NCI-H226 (cell line): ENCODE data around the gene ACTA1.
"Not testable (repeated sequence)": the region's sequence is repeated elsewhere in the genome, so short reads cannot be mapped to it uniquely, and the experiment has no call there.

Experiments used
- DNase-seq: peaks from one replicate; pipeline ENCODE4 v3.0.0-alpha.2; 2015

Gene ACTA1

DNA sequence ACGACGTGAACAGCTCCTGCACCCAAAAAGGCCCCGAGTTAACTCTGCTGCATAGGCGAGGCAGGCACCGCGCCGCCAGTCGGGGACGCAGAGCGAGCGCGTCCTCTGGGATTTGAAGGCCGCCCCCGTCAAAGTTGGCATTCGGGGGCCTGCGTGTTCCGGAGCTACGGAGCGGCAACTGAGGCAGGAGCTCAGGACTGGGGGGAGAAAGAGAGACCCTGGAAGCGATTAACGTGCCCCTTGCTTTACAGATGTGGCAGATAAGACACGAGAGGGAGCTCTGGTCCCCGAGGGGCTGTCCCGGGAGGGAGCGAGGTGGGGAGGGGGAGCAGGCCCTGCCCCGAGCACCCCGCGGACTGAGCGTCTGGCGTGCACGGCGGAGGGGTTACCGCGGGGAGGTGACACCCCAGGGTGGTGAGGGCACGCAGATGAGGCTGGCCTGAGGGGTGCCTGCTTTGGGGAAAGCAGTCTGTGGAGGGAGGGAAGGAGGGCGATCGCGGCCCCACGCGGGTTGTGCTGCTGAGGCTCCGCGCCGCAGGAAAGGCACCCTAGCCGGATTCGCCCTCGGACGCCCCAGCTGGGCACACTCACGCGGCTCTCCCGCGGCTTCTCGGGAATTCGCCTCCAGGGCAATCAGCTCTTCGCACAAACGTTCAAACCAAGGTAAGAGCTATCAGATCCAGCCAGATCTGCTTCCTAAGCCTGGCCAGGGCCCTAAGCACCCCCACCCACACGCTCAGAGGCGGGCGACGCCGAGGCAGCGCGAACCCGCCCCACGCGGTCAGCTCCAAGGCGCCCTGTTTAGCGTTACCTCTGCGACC, 26.5 kb downstream of the ACTA1 start:
- no peak for DNase-seq

DNA sequence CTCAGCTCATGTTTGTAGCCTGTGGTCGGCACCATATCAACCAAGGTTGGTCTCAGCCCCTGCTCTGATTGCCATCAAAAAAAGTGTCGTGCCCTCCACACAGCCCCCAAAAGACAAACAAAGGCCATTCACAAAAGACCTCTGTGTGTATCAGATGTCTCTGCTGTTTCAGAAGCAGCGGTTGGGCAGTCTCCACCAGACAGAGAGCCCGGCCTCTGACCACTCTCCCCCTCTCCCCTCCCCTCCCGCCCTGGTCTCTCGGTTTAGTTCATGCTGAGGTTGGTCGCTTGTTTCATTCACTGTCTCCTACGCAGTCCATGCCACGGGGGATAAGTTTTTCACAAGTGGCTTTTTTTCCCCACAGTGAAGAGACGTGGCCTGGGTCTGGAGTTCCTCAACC, 27.1 kb downstream of the ACTA1 start:
- no peak for DNase-seq

DNA sequence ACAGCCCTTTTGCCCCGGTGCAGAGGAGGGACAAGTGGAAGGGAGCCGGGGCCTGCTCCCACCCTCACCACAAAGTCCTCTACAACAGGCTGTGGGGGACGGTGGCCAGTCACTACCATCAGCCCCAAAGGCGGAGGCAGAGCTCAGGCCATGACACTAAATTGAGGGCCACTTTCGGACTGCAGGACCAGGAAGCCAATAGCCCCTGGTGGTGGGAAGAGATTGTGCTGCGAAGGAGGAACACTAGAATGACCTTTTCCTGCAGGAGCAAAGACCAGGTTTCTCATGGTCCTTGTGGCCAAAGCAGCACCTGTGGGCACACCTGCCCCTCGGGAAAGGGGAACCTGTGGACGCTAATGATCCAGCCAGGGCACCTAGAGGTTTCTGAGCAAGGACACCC, 30.3 kb downstream of the ACTA1 start:
- DNase-seq, result no peak

DNA sequence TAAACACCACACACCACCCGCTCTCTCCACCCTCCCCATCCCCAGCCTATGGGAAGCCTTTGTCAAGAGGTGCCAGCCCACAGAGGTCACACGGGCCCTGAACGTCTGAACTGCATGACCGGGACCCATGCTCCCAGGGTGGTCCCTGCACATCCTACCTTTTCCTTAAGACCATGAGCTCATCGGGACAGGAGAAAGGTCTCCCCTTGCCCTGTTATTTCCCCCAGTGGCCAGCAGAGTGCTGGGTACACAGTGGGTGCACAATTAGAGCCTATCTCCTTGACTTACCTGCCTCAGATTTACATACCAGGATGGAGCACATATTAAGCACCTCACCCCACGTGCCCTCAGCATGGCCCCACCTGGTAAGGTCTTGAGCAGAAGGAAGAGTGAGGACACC, 30.9 kb downstream of the ACTA1 start:
- no peak for DNase-seq

DNA sequence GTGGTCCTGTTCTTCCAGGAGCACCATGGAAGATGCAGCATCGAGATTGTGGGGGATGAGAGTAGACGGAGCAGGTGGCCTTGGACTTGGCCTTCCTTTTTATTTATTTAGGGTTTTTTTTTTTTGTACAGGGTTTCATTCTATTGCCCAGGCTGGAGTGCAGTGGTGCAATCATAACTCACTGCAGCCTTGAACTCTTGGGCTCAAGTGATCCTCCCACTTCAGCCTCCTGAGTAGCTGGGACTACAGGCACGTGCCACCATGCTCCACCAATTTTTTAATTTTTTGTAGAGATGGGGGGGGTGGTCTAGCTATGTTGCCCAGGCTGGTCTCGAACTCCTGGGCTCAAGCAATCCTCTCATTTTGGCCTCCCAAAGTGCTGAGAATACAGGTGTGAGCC, 31.6 kb downstream of the ACTA1 start:
- not testable (repeated sequence) for DNase-seq

DNA sequence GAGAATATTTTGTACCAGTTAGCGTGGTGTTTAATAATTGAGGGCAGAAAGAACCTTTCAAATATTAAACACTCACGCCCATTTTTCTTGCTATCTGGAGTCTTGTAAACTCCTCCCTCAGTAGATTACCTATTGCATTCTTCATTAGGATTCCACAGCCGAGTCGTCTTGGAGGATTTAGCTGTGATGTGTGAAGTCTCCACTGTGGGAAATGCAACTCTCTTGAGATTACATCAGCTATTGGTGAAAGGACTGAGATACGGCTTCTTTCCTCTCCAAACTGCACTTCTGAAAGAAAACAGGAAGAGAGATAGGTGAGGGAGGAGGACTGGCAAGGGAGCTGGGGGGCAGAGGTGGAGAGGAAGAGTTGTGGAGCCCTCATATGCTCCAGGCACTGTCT, 36.1 kb downstream of the ACTA1 start:
- no peak for DNase-seq

DNA sequence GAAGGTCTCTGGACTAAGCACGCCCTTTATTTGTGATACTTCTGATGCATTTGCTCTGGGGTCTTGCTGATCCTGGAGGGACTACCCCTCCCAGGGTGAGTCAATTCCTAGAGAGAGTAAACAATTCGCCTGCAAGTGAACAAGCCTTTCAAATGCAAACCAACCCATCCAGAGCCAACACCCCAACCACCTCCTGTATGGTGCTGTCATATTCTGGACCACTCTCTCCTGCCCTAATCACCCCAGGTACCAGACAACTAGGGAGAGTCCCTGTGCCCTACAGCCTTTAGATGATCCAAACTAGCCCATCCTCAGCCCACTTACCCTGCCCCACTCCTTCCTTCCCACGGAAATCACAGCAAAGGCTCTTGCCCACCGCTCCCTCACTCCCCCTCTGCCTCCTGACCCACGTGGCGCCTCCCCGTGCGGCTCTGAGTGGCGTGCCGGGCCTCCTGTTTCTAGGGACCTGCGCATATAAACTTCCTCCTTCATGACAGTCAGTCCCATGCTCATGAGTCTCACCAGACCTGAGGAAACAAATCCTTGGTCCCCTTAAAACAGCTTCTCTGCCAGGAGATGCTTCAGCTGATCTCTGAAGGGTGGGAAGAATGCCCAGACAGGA, 37.2 kb downstream of the ACTA1 start:
- DNase-seq, result no peak

DNA sequence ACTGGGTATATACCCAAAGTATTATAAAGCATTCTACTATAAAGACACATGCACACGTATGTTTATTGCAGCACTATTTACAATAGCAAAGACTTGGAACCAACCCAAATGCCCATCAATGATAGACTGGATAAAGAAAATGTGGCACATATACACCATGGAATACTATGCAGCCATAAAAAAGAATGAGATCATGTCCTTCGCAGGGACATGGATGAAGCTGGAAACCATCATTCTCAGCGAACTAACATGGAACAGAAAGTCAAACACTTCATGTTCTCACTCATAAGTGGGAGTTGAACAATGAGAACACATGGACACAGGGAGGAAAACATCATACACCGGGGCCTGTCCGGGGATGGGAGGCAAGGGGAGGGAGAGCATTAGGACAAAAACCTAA, 39.4 kb downstream of the ACTA1 start:
- not testable (repeated sequence) for DNase-seq

DNA sequence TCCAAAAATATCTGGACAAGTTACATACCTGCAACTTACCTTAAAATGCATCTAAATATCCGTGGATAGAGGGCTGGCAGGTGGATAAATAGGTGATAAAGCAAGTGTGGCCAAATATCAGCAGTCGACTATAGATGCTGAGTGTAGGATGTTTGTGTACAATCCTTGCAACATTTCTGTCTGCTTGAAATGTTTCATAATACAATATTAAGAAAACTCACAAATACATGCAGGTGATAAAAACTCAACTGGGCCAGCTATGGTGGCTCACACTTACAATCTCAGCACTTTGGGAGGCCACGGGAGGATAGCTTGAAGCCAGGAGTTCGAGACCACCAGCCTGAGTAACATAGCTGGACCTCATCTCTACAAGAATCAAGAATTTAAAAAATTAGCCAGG, 41.0 kb downstream of the ACTA1 start:
- DNase-seq, result no peak

DNA sequence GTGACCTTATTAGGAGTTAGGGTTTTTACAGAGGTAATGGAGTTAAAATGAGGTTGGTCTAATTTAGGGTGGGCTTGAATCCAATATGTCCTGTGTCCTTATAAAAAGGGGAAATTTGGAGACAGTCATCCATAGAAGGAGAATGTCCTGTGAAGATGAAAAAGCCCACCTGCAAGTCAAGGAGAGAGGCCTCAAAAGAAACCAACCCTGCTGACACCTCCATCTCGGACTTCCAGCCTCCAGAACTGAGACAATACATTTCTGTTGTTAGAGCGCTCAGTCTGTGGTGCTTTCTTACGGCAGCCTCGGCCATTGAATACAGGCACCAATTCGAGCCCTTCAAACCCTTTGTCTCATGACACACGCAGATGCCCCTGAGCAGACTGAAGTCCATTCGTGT, 43.8 kb downstream of the ACTA1 start:
- DNase-seq, result no peak

DNA sequence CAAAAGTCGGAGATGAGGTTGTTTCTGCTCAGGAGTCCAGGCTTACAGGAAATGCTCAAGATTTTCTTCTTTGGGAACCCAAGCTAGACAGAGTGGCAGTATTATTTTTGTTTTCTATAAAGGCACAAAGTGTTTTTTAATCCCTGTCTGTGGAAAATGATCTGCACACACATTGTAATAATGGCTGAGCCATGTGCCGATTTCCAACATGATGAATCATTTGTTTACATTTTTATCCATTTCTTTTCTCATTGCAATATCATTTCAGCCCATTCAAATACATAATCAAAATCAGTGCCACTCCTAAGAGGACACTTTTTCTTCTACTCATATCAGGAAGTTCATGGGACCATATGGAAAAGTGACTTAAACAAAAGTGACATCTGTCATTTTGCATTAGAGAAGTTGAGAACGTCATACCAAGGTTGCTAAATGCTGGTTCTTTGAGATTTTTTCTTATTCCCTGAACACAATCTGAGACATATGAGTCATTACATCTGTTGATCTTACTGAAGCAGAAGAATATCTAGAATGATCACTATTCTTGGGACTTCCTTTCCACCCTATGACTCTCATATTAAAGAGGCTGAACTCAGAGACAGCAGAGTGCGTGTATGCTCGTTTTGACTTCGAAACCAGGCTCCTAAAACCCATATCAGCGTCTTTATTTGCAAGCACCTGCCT, 44.9 kb downstream of the ACTA1 start:
- DNase-seq, result no peak

DNA sequence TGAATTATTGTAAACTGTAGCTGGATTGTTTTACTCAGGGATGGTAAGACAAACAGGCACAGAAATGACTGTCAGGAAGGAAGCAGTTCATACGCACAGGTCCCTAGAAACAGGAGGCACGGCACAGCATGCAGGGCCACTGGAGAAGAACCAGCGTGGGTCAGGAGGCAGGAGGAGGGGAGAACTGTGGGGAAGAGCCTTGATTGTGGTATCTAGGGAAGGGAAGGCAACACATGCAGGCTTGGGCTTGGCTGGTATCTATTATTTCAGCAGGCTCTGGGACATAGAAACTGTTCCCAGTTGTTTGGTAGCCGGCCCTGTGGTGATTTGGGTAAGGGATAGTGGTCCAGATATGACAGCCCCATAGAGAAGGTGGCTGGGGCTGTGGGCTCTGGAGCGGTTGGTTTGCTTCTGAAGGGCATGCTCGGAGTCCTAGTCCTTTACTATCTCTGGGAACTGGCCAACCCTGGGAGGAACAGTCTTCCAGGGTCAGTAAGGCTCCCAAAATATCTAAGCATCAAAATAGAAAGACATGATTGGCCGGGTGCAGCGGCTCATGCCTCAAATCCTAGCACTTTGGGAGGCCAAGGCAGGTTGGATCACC, 47.9 kb downstream of the ACTA1 start:
- no peak for DNase-seq

DNA sequence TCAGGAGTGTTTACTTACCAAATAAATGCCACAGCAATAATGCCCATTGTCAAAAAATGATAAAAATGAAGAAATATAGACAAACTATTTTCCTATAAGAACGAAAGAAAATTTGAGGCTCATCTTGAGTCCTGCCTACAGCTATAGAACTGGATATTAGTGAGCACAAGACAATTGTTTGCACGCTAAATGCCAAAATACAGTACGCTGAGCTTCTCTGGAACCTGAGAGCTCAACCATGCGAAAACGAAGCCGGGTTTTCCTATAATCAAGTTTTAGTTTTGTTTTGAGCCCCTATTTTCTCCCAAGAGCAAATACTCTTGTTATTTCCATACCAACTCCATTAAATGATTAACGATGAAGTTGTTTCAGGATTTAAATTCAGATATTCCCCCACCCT, 49.1 kb downstream of the ACTA1 start:
- no peak for DNase-seq

DNA sequence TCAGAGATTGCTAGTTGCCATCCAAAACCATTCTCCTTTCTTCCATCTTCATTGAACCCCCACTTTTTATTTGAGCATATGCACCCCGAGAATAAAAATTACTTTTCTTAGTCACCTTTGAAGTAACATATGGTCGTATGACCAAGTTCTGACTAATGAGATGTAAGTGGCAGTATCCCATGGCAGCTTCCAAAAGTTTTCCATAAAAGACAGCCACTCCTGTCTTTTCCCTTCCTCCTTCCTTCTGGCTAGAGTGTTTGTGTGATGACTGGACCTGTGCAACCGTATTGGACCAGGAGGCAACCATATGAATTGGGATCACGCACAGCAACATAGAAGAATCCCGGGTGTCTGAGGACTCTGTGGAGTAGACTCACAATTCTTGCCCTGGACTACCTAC, 49.9 kb downstream of the ACTA1 start:
- no peak for DNase-seq

DNA sequence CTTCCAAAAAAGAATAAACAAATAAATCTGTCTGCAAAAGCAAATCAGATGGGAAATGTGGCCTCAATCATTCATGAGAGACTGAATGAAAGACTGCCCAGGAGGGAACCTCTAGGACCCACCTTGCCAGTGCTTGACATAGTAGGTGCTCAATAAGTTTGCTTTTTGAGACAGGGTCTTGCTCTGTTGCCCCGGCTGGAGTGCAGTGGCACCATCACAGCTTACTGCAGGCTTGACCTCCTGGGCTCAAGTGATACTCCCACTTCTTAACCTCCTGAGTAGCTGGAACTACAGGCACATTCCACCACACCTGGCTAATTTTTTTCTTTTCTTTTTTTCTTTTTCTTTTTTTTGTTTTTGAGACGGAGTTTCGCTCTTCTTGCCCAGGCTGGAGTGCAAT, 50.7 kb downstream of the ACTA1 start:
- DNase-seq, result no peak
